ENCODE data around the gene ANKDD1B.

- TF ChIP-seq EZH2 (IDR thresholded peaks at IDR 0.05; ENCODE audit: insufficient read depth, poor library complexity, severe bottlenecking) = no peak
- no peak for TF ChIP-seq EZH2phosphoT487 (IDR thresholded peaks at IDR 0.05; ENCODE audit: insufficient read depth, low read depth)
These were observed 1.6 kb downstream of the ANKDD1B start for GRCh38 chr5:75612901-75613300.

Measured in GM23248 (cell line).